Measurements from ENCODE around the gene CSRP2. TPM values are rescaled to one million over a fixed set of nuclear protein-coding genes. Genes with fewer than 3 reads are reported as not detected.
A peak's percentile ranks its signal among the peaks of the same experiment; 100 is the strongest.

Gene CSRP2
- total and polyA plus RNA-seq, 9 donors = 7.8 to 64.5 (median 16.6) TPM

- intact Hi-C loops (cut with DNase I) = no loop called here
- Histone ChIP-seq H3K9me3 (no peaks in the 10 kb centered on the region), H3K27ac (peak overlapping the region in 1 of 2 donors; percentile 35), H3K36me3 (no peaks in the 10 kb centered on the region), H3K4me1 (ENCODE audit: insufficient read depth) (peaks cover 6% of the 10 kb centered on the region), H3K27me3 (no peaks in the 10 kb centered on the region), H3K4me3 (no peak overlapping the region)
- no peak for DNase-seq
- TF ChIP-seq POLR2A (IDR thresholded peaks at IDR 0.05) (no peak), CTCF (IDR thresholded peaks at IDR 0.05) (no peak), EP300 (IDR thresholded peaks at IDR 0.05) (no peak)
These were observed 37.3 kb upstream of the CSRP2 start for GRCh38 chr12:76916170-76916540.

GRCh38 chr12:76915361-76916169, 36.7 kb upstream of the CSRP2 start:
- no peaks in the 10 kb centered on the region for H3K9me3 ChIP-seq
- H3K4me1 ChIP-seq (ENCODE audit: insufficient read depth) = peaks cover 6% of the 10 kb centered on the region
- WGBS, 3 donors = 6 to 14% (median 8%) methylated on average over 6 of the region's 6 CpGs
- TF ChIP-seq CTCF (IDR thresholded peaks at IDR 0.05) (no peak), POLR2A (IDR thresholded peaks at IDR 0.05) (no peak), EP300 (IDR thresholded peaks at IDR 0.05) (no peak)
- DNase-seq = no peak
- no peak overlapping the region for H3K4me3 ChIP-seq
- intact Hi-C loops (cut with DNase I) = no loop called here
- H3K36me3 ChIP-seq = no peaks in the 10 kb centered on the region
- H3K27me3 ChIP-seq = no peaks in the 10 kb centered on the region
- peak overlapping the region in 1 of 2 donors; percentile 35 for H3K27ac ChIP-seq

GRCh38 chr12:76914102-76914859, 35.5 kb upstream of the CSRP2 start:
- Histone ChIP-seq H3K4me3 (no peak overlapping the region), H3K36me3 (no peaks in the 10 kb centered on the region), H3K27ac (peak overlapping the region in 1 of 2 donors; percentile 7), H3K27me3 (no peaks in the 10 kb centered on the region), H3K9me3 (no peaks in the 10 kb centered on the region), H3K4me1 (ENCODE audit: insufficient read depth) (peaks cover 6% of the 10 kb centered on the region)
- intact Hi-C loops (cut with DNase I) = no loop called here
- DNase-seq = no peak
- 81 to 92% (median 90%) methylated on average over 2 of the region's 2 CpGs for WGBS, 3 donors
- TF ChIP-seq EP300 (IDR thresholded peaks at IDR 0.05) (no peak), CTCF (IDR thresholded peaks at IDR 0.05) (no peak), POLR2A (IDR thresholded peaks at IDR 0.05) (no peak)

GRCh38 chr12:76909290-76909689, 30.5 kb upstream of the CSRP2 start:
- WGBS, 3 donors = 79 to 88% (median 82%) methylated on average over 4 of the region's 4 CpGs

More at GRCh38 chr12:76909290-76909689, 30.5 kb upstream of the CSRP2 start:
- no peaks in the 10 kb centered on the region for H3K27me3 ChIP-seq
- peaks cover 2% of the 10 kb centered on the region for H3K4me1 ChIP-seq (ENCODE audit: insufficient read depth)
- H3K9me3 ChIP-seq = no peaks in the 10 kb centered on the region
- no peak for TF ChIP-seq EP300 (IDR thresholded peaks at IDR 0.05)
- TF ChIP-seq POLR2A (IDR thresholded peaks at IDR 0.05) = no peak
- no peak for TF ChIP-seq CTCF (IDR thresholded peaks at IDR 0.05)
- H3K27ac ChIP-seq = no peak overlapping the region
- intact Hi-C loops (cut with DNase I) = loop anchor here in 1 of 4 donors (5.0 kb wide), 1 partner anchor 363 kb away; no protein-coding TSS in a partner anchor
- no peaks in the 10 kb centered on the region for H3K36me3 ChIP-seq
- no peak for DNase-seq
- no peak overlapping the region for H3K4me3 ChIP-seq
